Measurements from ENCODE around the gene AP2A1.

The AP2A1 gene

GRCh38 chr19:49851456-49852259, 84.9 kb downstream of the AP2A1 start:
- no peak for TF ChIP-seq CTCF (IDR thresholded peaks at IDR 0.05; ENCODE audit: low read depth, low read length)
- peak overlapping the region; percentile 85 to 88 for H3K4me3 ChIP-seq (replicated peaks in 1 of 2; ENCODE audit: low read depth in 2 of 2, low read length in 2 of 2)
- DNase-seq (ENCODE audit: low read depth in 2 of 2) = no peak

- H3K4me3 ChIP-seq (replicated peaks in 1 of 2; ENCODE audit: low read depth in 2 of 2, low read length in 2 of 2) = peak overlapping the region; percentile 85 to 88
- no peak for DNase-seq (ENCODE audit: low read depth in 2 of 2)
- TF ChIP-seq CTCF (IDR thresholded peaks at IDR 0.05; ENCODE audit: low read depth, low read length) = no peak
Measured at GRCh38 chr19:49852631-49853126, 85.9 kb downstream of the AP2A1 start.

GRCh38 chr19:49853852-49854377, 87.1 kb downstream of the AP2A1 start:
- no peak for TF ChIP-seq CTCF (IDR thresholded peaks at IDR 0.05; ENCODE audit: low read depth, low read length)
- DNase-seq (ENCODE audit: low read depth in 2 of 2) = no peak
- no peak overlapping the region for H3K4me3 ChIP-seq (replicated peaks in 1 of 2; ENCODE audit: low read depth in 2 of 2, low read length in 2 of 2)

GRCh38 chr19:49854378-49855263, 87.8 kb downstream of the AP2A1 start:
- no peak overlapping the region for H3K4me3 ChIP-seq (replicated peaks in 1 of 2; ENCODE audit: low read depth in 2 of 2, low read length in 2 of 2)
- no peak for DNase-seq (ENCODE audit: low read depth in 2 of 2)
- no peak for TF ChIP-seq CTCF (IDR thresholded peaks at IDR 0.05; ENCODE audit: low read depth, low read length)

- no peak overlapping the region for H3K4me3 ChIP-seq (replicated peaks in 1 of 2; ENCODE audit: low read depth in 2 of 2, low read length in 2 of 2)
- TF ChIP-seq CTCF (IDR thresholded peaks at IDR 0.05; ENCODE audit: low read depth, low read length) = no peak
- no peak for DNase-seq (ENCODE audit: low read depth in 2 of 2)
Measured at GRCh38 chr19:49855277-49855675, 88.5 kb downstream of the AP2A1 start.

GRCh38 chr19:49855676-49856573, 89.1 kb downstream of the AP2A1 start:
- no peak for DNase-seq (ENCODE audit: low read depth in 2 of 2)
- TF ChIP-seq CTCF (IDR thresholded peaks at IDR 0.05; ENCODE audit: low read depth, low read length) = no peak
- H3K4me3 ChIP-seq (replicated peaks in 1 of 2; ENCODE audit: low read depth in 2 of 2, low read length in 2 of 2) = no peak overlapping the region
